Limb (tissue), 2 donors: ENCODE data around the gene PIMREG.
A peak's percentile ranks its signal among the peaks of the same experiment; 100 is the strongest.

Experiments
- DNase-seq, 2 donors: peaks; one replicate each; pipeline ENCODE4 v3.0.0-alpha.2; 2016; ENCODE audit errors: extremely low spot score in 2 of 2

PIMREG gene, protein sequence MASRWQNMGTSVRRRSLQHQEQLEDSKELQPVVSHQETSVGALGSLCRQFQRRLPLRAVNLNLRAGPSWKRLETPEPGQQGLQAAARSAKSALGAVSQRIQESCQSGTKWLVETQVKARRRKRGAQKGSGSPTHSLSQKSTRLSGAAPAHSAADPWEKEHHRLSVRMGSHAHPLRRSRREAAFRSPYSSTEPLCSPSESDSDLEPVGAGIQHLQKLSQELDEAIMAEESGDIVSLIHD

DNA sequence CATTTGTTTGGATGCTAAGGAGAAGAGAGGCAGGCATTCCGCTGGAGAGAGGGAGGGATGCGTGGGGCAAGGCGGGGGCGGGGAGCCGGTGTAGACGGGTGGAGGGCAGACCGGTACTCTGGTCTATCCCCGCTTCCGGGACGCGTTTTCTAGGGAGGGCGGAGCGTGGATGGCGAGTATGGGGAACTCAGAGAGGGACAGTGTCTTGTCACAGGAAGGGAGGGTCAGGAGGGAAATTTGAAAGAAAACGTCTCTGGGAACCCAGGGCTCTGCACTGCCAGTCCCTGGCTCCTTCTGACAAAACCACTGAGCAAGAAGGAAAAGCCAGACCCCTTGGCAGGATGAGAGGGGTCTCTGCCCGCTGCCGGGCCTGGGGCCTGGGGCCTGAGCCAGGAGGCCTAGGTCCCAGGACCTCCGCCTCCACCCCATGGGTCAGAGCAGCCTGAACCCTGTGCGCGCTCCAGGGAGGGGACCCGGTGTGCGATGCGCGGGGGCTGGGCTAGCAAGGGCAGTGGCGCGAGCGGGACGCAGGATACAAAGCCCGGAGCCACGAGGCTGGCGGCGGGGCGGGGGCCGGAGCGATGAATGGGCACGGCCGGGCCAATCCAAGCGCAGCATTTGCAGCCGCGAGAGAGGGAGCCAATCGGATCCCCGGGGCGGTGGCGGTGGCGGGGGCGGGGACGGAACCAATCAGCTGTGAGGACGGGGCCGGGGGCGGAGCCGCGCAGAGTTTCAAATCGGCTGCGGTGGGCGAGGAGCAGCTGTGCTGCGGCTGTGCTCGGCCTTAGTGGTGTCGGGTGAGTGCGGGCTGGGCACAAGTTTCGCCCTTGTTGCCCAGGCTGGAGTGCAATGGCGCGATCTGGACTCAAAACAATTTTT lies at the start of gene PIMREG:
TSS of gene PIMREG (plus strand) at position 764 of the 879 bp plus-strand sequence. CDS start 656 bp downstream, outside the sequence.
- peak; percentile 94 to 99 for DNase-seq

DNA sequence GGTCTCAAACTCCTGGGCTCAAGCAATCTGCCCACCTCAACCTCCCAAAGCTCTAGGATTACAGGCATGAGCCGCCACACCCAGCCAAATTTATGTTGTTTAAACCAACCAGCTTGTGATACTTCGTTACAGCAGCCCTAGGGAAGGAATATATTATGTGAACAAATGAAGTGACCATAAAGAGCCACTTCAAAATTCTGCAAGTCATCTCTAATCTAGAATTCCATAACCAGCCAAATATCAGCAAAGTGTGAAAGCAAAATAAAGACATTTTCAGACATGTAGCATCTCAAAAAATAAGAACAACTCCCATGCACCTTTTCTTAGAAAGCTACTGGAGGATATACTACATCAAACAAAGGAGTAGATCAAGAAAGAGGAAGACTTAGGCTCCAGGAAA lies 45.3 kb upstream of the PIMREG start:
- DNase-seq: no peak

DNA sequence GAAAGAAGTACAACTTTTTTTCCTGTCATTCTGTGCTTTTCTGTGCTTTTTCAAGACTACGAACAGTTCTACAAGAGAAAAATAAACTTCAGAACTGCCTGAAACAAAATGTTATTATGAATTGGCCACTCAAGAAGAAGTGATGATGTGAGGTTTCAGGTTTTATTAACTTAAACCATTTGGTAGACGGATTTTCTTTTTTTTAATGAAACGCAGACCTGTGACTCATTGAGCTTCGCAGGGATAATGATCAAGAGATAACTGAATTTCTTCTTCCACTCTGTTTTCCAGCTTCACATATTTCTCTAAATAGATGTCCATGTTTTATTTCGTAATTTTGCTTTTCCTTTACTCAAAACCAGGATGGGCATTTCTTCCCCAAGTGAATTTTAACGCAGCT lies 42.0 kb upstream of the PIMREG start:
- DNase-seq: no peak

DNA sequence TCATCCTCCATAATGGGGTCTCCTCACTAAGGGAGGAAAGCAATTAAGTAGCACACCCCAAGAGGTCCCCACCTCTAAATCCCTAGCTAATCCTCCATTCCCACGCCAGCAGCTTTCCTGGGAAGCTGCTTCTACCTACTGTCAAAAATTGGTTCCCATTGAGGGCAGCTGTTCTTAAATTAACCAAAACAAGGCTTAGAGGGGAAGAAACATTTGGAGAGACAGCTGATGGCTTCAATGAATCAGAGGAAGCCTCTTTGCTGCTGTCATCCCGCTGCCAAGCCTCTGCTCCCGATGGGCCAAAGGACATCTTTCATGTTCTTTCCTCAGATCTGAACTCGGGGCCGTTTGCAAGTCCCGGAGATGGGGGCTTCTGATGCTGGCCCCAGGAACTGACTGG lies 36.0 kb upstream of the PIMREG start:
- no peak for DNase-seq

DNA sequence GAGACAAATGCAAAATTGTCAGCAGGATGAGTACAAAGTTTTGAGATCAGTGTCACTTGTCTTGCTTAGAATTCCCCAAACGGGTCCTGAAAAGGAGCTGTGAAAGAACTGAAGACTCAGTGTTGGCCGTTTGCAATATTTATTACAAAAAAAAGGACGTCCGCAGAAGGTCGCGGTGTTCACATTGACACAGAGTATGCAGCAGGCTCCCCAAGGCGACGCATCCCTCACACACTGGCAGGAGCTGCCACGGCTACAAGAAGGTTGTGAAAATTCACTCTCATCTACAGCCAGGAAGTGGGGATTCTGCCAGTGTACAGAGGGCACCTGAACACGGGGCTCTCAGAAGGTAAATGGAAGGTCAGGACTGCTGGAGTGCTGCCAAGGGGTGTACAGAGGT lies 35.5 kb upstream of the PIMREG start:
- DNase-seq: no peak

DNA sequence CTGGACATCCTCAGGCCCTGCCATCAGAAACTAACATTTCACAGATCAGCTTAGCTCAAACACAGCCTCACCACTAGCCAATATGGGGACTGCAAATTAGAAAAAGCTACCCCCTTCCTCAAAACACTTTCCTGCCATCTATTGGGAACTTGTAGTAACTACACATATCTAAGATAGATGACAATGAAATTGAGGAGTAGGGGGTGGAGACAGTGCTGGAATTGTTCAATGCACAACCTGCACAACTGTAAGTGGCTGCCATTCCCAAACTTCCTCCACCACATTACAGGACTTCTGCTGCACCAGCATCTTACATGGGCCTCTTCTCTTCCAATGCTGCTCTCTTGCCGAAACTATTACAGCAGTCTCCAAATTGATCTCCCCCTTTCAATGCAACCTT lies 31.2 kb upstream of the PIMREG start:
- DNase-seq: no peak

DNA sequence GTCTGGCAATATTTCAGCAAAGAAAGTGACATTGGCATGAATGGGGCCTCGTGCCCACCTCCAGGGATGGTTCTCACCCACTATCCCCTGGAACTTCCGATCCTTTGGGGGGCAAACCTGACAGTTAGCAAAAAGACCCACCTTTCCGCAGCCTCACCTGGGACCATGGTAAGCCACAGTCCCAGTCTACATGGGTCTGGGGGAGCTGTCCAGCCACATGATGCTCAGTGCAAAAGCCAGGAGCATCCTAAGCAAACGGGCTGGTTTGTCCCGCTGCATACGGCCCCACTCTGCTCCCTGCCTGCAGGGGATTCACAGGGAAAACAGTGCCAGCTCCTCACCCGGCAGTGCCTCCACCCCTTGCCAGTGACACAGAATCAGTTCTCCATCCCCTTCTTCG lies 28.6 kb upstream of the PIMREG start:
- DNase-seq: no peak

DNA sequence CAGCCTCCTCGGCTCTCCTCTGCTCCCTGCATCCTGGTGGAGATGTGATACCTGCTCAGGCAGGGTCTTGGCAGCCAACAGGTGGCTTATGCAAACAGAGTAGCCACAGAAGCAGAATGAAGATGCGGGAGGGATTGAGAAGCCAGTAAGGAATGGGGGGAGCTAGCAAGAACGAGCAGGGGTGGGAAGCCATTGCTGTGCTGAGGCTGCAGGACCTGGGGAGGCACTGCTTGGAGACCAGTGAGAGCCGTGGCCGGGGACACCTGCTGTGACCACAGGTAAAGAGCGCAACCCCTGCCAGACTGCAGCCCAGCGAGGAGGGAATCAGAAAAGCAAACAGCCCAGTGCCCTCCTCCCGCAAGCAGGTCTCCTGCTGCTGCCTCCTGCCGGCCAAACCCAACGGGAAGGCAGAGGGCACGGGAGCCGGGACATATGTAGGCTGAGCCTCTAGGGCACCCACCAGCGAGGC lies 24.0 kb upstream of the PIMREG start:
- no peak for DNase-seq

DNA sequence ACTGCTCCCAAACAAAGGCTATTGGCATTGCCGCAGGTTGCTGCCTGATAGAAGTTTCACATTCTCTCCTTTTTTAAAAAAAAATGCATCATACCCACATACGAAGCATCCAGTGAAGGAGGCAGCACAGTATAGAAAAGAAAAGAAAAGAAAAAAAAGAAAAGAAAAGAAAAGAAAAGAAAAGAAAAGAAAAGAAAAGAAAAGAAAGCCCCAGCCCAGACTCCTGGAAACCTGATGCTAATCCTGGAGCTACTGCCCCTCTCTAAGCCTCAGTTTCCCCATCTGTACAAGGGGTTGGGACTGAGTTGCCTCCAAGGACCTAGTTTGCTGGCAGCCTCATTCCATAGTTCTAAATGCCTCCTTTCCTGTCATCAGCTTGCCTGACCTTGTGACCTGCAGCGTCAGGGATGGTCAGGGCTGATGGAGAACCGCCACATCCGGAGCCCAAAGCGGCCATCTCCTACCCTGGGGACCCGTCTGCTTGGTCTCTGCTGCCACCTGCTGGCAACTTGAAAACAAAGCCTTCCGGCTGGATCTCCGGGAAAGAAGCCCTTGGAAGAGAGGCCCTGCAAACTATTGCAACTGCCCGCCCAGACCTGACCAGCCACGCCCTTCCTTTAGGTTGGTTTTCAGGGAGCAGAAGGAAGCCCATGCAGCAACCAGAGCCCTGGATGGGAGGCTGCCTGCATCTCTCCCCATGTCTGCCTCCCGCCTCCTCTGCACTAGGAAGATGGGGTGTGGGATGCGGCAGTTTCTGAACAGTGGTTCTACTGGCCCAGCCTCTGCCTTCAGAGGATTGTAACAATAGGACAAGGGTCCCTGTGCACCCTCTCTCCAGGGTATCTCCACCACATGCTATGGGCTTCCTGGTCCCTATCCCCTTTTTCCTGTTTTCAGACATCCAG lies 22.3 kb upstream of the PIMREG start:
- DNase-seq: peak; percentile 72 to 87

DNA sequence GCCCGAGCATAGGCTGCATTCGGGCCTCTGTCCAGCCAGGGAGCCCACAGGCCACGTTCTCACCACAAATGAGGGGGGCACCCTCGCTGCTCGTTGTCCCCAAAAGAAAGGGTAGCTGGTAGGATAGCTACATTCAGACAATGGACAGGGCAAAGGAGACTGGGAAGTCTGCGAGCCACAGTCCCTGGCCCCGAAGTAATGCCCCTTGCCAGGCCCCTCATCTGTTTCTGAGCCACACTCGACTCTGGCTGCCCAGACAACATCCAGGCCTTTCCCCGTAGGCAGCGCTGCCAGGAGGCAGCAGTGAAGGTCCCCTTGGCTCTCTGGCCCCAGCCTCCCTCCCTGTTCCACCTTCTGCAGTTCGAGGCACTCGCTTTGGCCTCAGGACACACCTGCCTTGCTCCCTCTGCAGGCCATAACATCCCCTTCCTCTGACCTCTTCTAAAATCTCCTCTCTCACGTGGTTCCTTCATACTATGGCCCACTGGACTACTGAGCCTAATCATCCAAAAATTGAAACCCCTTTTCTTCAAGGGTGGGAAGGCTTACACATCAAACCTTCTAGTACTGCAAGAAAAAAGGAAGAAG lies 21.5 kb upstream of the PIMREG start:
- no peak for DNase-seq

DNA sequence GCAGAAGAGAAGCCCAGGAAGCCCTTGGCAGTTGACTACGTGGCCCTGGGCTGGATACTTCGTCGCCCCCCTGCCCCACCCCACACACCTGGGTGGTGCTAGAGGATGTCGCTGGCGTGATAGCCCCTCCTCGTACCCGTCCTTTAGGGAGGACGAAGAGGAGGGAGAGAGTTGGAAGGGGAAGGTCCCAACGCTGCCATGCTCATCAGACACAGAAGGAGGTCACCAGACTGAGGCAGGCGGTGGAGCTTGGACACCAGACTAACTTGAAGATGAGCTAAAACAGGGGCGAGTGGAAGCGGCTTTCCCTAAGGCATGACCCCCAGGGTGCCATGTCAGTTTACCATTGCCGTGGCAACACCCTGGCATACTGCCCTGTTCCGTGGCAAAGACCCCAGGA lies 20.3 kb upstream of the PIMREG start:
- no peak for DNase-seq

DNA sequence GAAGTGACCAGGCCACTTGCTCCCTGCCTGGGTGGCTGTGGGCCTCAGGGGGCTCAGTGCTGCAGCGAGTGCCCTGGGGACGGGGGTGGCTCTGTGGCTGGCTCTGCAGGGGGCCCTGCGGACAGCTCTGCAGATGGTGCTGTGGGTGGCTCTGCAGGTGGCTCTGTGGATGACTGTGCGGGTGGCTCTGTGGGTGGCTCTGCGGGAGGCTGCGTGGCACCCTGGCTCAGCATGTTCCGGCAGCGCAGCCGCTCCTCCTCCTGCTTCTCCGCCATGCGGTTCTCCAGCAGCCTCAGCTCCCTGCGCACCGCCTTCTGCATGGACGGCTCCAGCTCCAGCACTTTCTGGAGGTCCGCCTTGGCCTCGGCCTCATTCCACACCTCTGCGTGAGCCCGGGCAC lies 18.8 kb upstream of the PIMREG start:
- no peak for DNase-seq

DNA sequence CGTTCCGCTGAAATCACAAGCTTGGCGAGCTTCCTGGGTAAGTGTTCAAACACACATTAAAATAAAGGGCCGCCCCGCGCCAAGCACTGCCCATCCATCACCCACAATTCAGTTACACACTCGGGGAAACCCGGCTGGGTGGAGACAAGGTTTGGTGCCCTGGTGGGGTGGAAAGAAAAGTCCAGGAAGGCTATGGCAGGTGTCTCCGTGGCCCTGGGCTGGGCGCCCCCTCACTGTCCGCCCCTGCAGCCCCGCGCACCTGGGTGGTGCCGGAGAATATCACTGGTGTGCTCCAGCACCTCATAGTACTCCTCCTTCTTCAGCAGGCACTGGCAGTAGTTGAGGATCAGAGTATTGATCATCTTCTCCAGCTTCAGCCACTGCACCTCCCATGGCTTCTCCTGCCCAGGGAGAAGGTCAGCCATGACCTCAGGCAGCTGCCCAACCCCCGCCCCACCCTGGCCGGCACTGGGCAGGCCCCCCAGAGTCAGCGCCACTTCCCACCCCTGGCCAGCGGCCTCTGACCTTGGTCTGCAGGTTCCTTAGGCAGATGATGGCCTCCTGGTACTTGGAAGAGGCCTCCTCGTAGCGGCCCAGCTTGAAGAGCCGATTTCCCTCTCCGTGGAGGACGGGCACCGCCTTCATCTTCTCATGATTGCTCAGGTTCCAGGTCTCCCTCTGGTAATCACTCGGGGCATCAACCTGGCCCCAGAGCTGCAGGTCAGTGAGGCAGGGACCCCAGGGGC lies 17.7 kb upstream of the PIMREG start:
- no peak for DNase-seq

DNA sequence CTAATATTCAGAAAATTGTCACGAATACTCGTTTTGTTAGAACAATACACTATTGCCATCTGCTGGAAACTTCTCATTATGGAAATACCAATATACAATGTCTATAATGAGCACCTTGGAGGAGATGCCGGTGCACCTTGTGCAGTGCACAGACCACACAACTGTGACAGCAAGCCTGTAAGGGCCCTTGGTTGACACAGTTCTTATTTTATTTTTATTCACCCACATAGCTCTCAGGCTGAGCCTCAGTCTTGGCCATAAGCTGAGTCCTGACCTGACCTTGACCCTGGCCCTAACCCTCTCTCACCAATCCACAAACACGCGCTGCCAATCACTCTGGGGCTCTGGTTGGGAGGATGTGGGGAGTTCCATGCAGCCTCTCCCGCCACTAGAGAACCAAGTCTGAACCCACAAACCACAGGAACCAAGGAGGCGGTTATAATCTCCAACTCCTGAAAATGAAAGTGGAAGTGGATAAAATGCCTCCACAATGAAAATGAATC lies 16.9 kb upstream of the PIMREG start:
- no peak for DNase-seq

DNA sequence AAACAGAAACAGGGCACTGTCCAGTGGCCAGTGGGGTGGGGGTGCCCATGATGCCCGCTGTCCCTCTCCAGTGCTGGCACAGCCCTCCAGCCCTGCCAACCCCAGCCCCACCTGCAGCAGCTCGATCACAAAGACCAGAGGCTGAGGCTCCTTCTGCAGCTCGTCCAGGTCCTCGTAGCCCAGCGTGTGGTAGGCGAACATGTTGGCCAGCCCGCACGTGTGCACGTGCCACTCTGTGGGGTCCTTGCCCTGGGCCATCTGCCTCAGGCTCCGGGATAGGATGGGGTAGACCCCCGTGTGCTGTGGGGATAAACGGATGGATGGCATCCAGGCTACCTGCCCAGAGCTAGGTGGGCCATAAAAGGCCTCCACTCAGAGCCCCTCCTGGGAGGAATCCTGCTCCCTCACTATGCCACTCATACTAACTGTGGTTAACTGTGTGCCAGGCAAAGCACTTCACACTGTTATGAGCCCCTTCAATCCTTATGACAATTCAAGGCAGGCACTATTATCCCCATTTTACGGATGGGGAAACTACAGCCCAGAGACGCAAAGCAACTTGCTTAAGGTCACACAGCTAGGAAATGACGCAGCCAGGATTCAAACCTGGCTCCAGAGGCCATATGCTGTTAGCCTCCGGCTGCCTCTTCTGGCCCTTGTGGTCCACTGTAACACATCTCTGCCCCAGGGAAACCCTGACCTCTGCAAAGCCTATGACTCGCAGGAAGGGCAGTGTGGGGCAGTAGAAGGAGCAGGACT lies 15.9 kb upstream of the PIMREG start:
- DNase-seq: no peak

DNA sequence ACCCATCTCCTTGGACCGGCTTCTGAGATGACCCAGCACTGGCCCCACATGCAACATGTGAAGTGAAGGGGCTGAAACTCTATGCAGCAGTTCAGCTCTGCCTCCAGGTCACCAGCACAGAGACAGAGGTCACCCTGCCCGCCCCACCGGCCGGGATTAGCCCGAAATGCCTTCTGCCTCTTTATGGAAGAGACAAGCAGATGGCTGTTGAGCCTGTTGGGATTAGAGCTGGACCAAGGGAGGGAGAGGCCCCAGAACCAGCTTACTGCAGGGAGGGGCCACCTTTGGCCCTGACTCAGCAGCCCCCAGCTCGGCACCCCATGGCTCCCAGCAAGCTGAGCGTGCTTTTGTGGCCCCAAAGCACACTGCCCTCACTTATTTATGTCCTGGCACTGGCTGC lies 15.0 kb upstream of the PIMREG start:
- no peak for DNase-seq

DNA sequence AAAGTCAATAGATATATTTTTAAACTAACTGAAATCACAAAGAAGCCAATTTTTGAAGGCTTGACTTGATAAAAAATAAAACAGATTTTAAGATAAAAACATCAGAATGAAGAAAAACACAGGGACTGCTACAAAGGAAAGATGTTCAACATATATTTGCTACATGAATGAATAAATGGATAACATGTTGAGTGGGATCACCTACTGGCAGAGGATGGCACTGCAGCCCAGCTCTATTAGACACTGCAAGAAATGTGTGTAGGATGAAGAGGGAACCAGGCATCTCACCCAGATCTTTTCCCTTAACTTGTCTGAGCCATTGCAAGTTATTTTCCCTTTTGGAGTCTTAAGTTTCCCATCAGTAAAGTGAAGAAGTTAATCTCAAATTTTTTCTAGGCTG lies 13.5 kb upstream of the PIMREG start:
- DNase-seq: no peak

DNA sequence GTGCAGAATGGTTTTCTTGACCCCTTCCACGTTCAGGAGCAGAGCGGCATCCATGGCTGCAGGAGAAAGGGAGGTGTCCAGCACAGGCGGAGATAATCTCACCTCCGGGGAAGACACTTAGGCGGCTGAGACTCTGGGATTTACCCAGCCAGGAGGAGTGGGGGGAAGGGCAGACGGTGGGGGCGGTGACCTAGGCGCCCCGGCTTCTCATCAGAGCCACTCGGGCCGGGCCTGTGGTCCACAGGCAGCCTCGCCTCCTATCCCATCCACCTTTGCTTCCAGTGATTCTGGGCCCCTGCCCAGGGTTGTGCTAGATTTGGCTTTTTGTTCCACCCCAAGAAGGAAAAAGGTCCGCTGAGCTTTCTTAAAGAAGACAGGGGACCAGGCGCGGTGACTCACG lies 9.2 kb upstream of the PIMREG start, which contains the start of gene AIPL1:
TSS of gene AIPL1 (minus strand) at position 71 of the 400 bp plus-strand sequence. CDS start at position 54, 17 bp downstream.
- no peak for DNase-seq

DNA sequence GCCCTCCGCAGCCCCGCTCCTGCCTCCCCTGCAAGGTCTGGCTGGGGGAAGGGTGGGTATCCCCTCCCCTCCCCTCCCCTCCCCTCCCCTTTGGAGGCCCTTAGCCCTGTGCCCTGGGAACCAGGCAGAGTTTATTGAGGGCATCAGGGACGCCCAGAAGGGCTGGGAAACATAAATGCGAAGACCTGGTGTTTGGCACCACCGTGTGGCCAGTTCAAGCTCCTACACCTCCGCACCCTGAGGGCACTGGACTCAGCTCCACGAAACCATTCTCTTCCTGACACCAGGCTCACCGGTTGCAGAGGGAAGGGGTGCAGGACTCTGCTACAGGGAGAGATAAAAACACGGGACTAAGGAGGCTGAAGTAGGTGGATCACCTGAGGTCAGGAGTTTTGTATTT lies 8.3 kb upstream of the PIMREG start:
- DNase-seq: peak; percentile 61 to 76

DNA sequence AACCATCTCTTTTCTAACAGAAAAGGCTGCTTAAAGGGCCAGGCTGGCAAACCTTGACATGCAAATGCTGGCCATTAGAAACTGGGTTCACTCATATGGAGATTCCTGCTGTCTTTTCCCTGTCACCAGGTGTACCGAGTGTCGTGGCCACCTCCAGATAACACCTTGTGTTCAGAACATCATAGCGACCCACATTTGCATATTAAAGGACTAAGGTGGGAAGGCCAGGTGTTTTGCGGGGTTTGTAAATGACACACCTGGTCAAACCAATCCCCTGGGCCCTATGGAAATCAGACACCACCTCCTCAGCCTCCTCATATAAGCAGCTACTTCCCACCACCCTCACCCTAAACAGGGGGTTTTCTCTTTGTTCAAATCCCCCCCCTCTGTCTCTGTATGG lies 6.8 kb upstream of the PIMREG start:
- DNase-seq: peak in 1 of 2 donors; percentile 11
